T-cell (primary cell): ENCODE measurements around the gene CXCL10. TPM values are rescaled to one million over a fixed set of nuclear protein-coding genes. Genes with fewer than 3 reads are reported as not detected.
"Not testable (repeated sequence)": the region's sequence is repeated elsewhere in the genome, so short reads cannot be mapped to it uniquely, and the experiment has no call there.

ENCODE experiments used
- ATAC-seq, 4 experiments: fragments of 200-7000 bp in 3 of 4; fragments of 150-1000 bp in 1 of 4; cut with Tn5 transposase; replicated peaks in 1 of 4; 1 replicate in 3 of 4; 2 replicates in 1 of 4; pipeline ENCODE4 v1.10.0; 2021; ENCODE audit warnings: moderate library complexity in 3 of 4, mild to moderate bottlenecking in 2 of 4, moderate number of reproducible peaks in 1 of 4
- CTCF ChIA-PET, 2 donors: fragments of 300-600 bp; sonication (Branson Sonifier 250); formaldehyde crosslinking; loops; one replicate each; lab custom pipeline; 2022; ENCODE audit warnings: antibody characterized with exemption in 2 of 2; lab: Charles Lee
- POLR2A ChIA-PET, 2 donors: fragments of 300-600 bp; sonication (Branson Sonifier 250); formaldehyde crosslinking; loops; one replicate each; lab custom pipeline; 2022; ENCODE audit warnings: antibody characterized with exemption in 2 of 2; lab: Charles Lee
- DNase-seq, 35 experiments: peaks; one replicate each; pipeline versions ENCODE4 v3.0.0 to v3.0.0-alpha.2; 2013 to 2023
- H3K27ac ChIP-seq: one replicate; pipeline ENCODE4 v1.5.1; 2013; ENCODE audit warnings: low read length
- H3K27me3 ChIP-seq, 2 experiments: replicated peaks in 1 of 2; 1 replicate in 1 of 2; 2 replicates in 1 of 2; pipeline versions ENCODE4 v1.6.1 to v1.7.0; 2013; ENCODE audit warnings: low read length in 1 of 2, mixed read lengths in 1 of 2; ENCODE audit not compliant: control insufficient read depth in 2 of 2, insufficient read depth in 2 of 2; ENCODE audit errors: extremely low read depth in 1 of 2
- H3K36me3 ChIP-seq, 2 donors: 1 replicate in 1 of 2; 2 replicates in 1 of 2; pipeline versions ENCODE4 v1.6.1 to v1.7.0; 2013; ENCODE audit warnings: low read length in 1 of 2; ENCODE audit not compliant: control insufficient read depth in 2 of 2, insufficient read depth in 1 of 2; ENCODE audit errors: extremely low read depth in 1 of 2
- H3K4me1 ChIP-seq, 2 experiments: 1 replicate in 1 of 2; 2 replicates in 1 of 2; pipeline versions ENCODE4 v1.6.1 to v1.7.0; 2013; ENCODE audit warnings: low read length in 2 of 2, mixed read lengths in 1 of 2; ENCODE audit not compliant: insufficient read depth in 2 of 2, control insufficient read depth in 1 of 2; ENCODE audit errors: extremely low read depth in 1 of 2
- H3K4me3 ChIP-seq, 2 donors: 1 replicate in 1 of 2; 2 replicates in 1 of 2; pipeline versions ENCODE4 v1.5.1 to v1.7.0; 2013; ENCODE audit warnings: mild to moderate bottlenecking in 2 of 2, low read length in 1 of 2, moderate library complexity in 1 of 2; ENCODE audit not compliant: control insufficient read depth in 1 of 2; ENCODE audit errors: extremely low read depth in 1 of 2
- H3K9me3 ChIP-seq: 2 replicates; pipeline ENCODE4 v1.7.0; 2013
- H3K27ac Mint-ChIP-seq, 2 donors: one replicate each; pipeline ENCODE4 v1.8.0; 2020 to 2021; ENCODE audit warnings: mild to moderate bottlenecking in 2 of 2, mixed read lengths in 2 of 2
- H3K27me3 Mint-ChIP-seq, 2 donors: one replicate each; pipeline ENCODE4 v1.8.0; 2021 to 2022; ENCODE audit warnings: mixed read lengths in 2 of 2
- H3K36me3 Mint-ChIP-seq: one replicate; pipeline ENCODE4 v1.8.0; 2021; ENCODE audit warnings: mixed read lengths
- H3K4me1 Mint-ChIP-seq, 3 donors: one replicate each; pipeline ENCODE4 v1.8.0; 2020 to 2022; ENCODE audit warnings: mixed read lengths in 3 of 3, mild to moderate bottlenecking in 1 of 3
- H3K4me3 Mint-ChIP-seq, 3 donors: one replicate each; pipeline ENCODE4 v1.8.0; 2020 to 2022; ENCODE audit warnings: mild to moderate bottlenecking in 3 of 3, mixed read lengths in 3 of 3, moderate library complexity in 3 of 3
- H3K9me3 Mint-ChIP-seq, 3 donors: one replicate each; pipeline ENCODE4 v1.8.0; 2020 to 2022; ENCODE audit warnings: mixed read lengths in 3 of 3
- WGBS: methylation state at CpG from one replicate; pipeline ENCODE4 v1.1.5; 2013; ENCODE audit warnings: missing lambda C conversion rate; ENCODE audit not compliant: insufficient coverage; 5-methylcytosine and 5-hydroxymethylcytosine counted together
- total RNA-seq, 35 experiments: library from RNA in 6 of 35; stranded (reverse) in 6 of 35; fragments of 120-200 nt in 1 of 35; gene quantifications; one replicate each; pipeline versions ENCODE4 v1.2.1 to v1.2.4 and lab custom pipeline; 2013 to 2026

Gene CXCL10
- total RNA-seq, 5 donors from 2014 or later (not counting 1 experiment from before 2014, with no cell fraction given): not detected

DNA sequence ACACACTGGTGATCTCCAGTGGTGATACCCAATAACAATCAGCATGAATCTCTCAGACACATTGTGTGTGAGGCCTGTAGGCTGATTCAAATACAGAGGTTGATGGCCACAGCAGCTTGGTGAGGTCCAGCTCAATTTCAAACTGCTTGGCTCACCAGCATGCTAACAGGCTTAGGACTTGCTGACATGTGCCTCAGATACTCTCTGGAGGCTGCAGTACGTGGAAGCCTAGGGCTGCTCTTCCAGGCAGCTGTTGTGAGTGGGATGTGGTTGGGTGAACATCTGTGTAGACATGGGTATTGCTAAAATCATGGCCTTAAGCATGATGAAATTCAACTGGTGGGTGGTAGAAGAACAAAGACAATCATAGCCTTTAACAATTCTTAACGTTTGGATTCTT, 20.3 kb downstream of the CXCL10 start:
- H3K27me3 ChIP-seq: no peaks in the 10 kb centered on the region
- H3K9me3 ChIP-seq: no peaks in the 10 kb centered on the region
- ATAC-seq (no peak), DNase-seq (no peak)
- WGBS: no CpG with 5 or more reads among the region's 2 CpGs
- no peaks in the 10 kb centered on the region for H3K4me1 ChIP-seq
- no peak overlapping the region for H3K27ac ChIP-seq
- POLR2A ChIA-PET: no interaction called here
- no peaks in the 10 kb centered on the region for H3K36me3 ChIP-seq
- Mint-ChIP-seq H3K9me3 (no peaks in the 10 kb centered on the region), H3K4me3 (no peak overlapping the region), H3K27ac (no peak overlapping the region), H3K36me3 (no peaks in the 10 kb centered on the region), H3K4me1 (no peaks in the 10 kb centered on the region), H3K27me3 (peaks cover 4 to 10% of the 10 kb centered on the region in 2 donors)
- no peak overlapping the region for H3K4me3 ChIP-seq
- CTCF ChIA-PET: interaction anchor here in 1 of 2 donors (0.6 kb wide), 1 partner anchor 62 kb away, joined by 3 read pairs; the partner anchor contains the start of gene NAAA

DNA sequence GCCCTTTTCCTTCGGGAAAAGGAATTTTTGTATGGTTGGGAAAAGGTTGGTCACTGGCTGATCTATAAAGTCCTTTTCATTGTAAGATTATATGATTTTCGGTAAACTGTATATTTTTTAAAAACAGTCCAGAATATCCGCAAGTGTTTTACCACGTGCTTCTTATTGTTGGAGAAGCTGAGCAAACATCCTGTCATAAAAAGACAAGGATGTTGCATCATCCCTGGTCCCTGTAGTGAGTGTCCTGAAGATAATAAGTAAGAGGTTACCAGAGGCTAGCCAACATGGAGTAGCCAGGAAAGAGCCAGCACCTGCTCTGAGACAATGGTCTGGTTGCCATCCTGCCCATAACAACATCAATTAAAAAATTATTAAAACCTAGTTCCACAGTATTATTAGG, 21.1 kb downstream of the CXCL10 start:
- H3K4me3 ChIP-seq: no peak overlapping the region
- ChIA-PET CTCF (interaction anchor here in 1 of 2 donors (0.6 kb wide), 1 partner anchor 15 kb away, joined by 5 read pairs; no protein-coding TSS in a partner anchor), POLR2A (no interaction called here)
- no peaks in the 10 kb centered on the region for H3K4me1 ChIP-seq
- Mint-ChIP-seq H3K9me3 (no peaks in the 10 kb centered on the region), H3K36me3 (no peaks in the 10 kb centered on the region), H3K27ac (no peak overlapping the region), H3K4me1 (no peaks in the 10 kb centered on the region), H3K27me3 (peaks cover 4 to 10% of the 10 kb centered on the region in 2 donors), H3K4me3 (no peak overlapping the region)
- H3K27me3 ChIP-seq: no peaks in the 10 kb centered on the region
- H3K27ac ChIP-seq: no peak overlapping the region
- WGBS: 83% methylated on average over 1 of the region's 4 CpGs
- no peaks in the 10 kb centered on the region for H3K36me3 ChIP-seq
- no peaks in the 10 kb centered on the region for H3K9me3 ChIP-seq
- no peak for DNase-seq
- no peak for ATAC-seq

DNA sequence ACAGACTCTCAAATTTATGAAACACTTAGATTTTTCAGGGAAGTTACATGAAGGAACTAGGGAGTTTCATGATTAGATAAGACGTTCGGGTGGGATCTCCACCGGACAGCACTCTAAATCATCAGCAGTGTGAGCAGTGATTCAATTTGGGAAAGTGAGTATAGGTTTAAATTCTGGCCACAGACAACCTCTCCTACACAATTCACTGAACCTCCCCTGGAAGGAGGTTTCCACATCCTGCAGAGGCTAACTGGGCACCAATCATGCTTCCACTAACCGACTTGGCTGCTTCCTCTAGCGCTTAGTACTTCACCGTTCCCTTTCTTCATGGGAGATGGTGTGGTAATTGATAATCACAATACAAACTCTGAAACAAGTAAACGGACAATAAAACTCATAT, 21.6 kb downstream of the CXCL10 start:
- Histone ChIP-seq H3K9me3 (no peaks in the 10 kb centered on the region), H3K27me3 (no peaks in the 10 kb centered on the region), H3K4me1 (no peaks in the 10 kb centered on the region), H3K4me3 (no peak overlapping the region), H3K27ac (no peak overlapping the region), H3K36me3 (no peaks in the 10 kb centered on the region)
- DNase-seq (no peak), ATAC-seq (no peak)
- Mint-ChIP-seq H3K27me3 (peaks cover 4 to 10% of the 10 kb centered on the region in 2 donors), H3K9me3 (no peaks in the 10 kb centered on the region), H3K4me1 (no peaks in the 10 kb centered on the region), H3K36me3 (no peaks in the 10 kb centered on the region), H3K4me3 (no peak overlapping the region), H3K27ac (no peak overlapping the region)
- no CpG with 5 or more reads among the region's 7 CpGs for WGBS
- POLR2A ChIA-PET: no interaction called here
- CTCF ChIA-PET: no interaction called here

DNA sequence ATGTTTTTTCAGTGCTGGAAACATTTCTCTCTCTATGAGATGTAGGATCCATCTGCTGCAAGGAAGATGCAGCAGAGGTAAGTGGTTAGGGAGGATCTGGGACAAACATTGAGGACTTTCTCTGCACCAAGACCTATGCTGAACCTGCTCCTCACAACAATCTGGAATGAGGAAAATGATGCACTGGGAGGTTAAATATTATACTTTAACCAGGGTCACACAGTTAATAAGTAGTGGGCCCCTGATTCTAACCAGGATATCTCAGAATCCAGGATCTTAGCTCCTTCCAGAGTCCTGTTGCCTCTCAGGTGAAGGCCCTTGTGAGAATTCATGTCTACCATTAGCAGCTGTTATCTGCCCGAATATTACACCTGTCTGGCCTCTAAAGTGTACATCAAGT, 23.0 kb downstream of the CXCL10 start:
- peaks cover 4 to 10% of the 10 kb centered on the region in 2 donors for H3K27me3 Mint-ChIP-seq
- ATAC-seq (no peak), DNase-seq (no peak)
- Histone ChIP-seq H3K4me1 (no peaks in the 10 kb centered on the region), H3K4me3 (no peak overlapping the region), H3K27ac (no peak overlapping the region), H3K9me3 (no peaks in the 10 kb centered on the region), H3K36me3 (no peaks in the 10 kb centered on the region), H3K27me3 (no peaks in the 10 kb centered on the region)
- H3K36me3 Mint-ChIP-seq: no peaks in the 10 kb centered on the region
- WGBS: 100% methylated on average over 1 of the region's 1 CpG
- no peaks in the 10 kb centered on the region for H3K9me3 Mint-ChIP-seq
- CTCF ChIA-PET: no interaction called here
- no peak overlapping the region for H3K4me3 Mint-ChIP-seq
- no peaks in the 10 kb centered on the region for H3K4me1 Mint-ChIP-seq
- POLR2A ChIA-PET: interaction anchor here in 1 of 2 donors (0.7 kb wide), 1 partner anchor 62 kb away, joined by 3 read pairs; no protein-coding TSS in a partner anchor
- H3K27ac Mint-ChIP-seq: no peak overlapping the region

DNA sequence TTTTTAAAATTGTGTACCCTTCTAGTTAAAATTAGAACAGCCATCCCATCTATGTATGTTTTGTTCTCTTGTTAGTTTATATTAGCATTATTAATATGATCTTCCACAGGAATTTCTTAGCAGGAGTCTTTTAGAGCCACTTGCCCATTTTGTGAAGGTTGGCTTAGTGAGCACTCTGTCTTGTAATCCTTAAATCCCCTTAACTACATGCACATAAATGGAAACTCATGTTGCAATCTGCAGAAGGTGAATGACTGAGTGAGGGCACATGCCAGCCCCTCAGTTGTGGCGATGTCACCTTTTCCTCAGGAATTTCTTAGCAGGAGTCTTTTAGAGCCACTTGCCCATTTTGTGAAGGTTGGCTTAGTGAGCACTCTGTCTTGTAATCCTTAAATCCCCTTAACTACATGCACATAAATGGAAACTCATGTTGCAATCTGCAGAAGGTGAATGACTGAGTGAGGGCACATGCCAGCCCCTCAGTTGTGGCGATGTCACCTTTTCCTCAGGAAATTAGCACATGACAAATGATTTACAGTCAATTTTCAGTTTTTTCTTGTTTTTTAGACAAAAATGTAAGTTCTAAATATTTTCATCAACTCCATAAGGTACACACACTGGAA, 24.7 kb downstream of the CXCL10 start:
- H3K27ac Mint-ChIP-seq, CTCF ChIA-PET, H3K27ac ChIP-seq, H3K36me3 Mint-ChIP-seq, H3K4me3 ChIP-seq, H3K36me3 ChIP-seq, H3K9me3 ChIP-seq, H3K4me1 Mint-ChIP-seq, H3K27me3 Mint-ChIP-seq, DNase-seq, H3K4me3 Mint-ChIP-seq, ATAC-seq, POLR2A ChIA-PET, H3K9me3 Mint-ChIP-seq, H3K27me3 ChIP-seq, H3K4me1 ChIP-seq: not testable (repeated sequence)
- WGBS: no CpG with 5 or more reads among the region's 2 CpGs

DNA sequence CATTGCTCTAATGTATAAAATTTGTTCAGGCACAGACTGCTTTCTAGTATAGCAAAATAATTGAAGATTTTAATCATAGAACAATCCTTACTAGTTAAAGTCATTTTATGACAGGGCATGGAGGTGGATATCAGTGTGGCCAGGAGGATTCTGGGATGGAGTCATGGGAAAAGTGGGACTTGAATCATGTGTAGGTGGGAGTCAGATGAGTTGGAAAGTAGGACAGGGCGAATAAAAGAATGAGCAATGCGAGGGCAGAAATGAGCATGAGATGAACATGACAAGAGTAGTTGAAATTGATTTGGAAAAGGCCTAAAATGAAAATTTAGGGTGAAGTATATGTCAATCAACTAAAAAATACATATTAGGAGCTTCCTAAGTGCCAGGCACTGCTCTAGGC, 25.4 kb downstream of the CXCL10 start:
- H3K9me3 Mint-ChIP-seq: no peaks in the 10 kb centered on the region
- WGBS: no CpG with 5 or more reads among the region's 2 CpGs
- POLR2A ChIA-PET: no interaction called here

More for the DNA sequence above, 25.4 kb downstream of the CXCL10 start:
- DNase-seq: no peak
- Mint-ChIP-seq H3K27me3 (peaks cover 2 to 4% of the 10 kb centered on the region in 2 donors), H3K27ac (no peak overlapping the region), H3K36me3 (no peaks in the 10 kb centered on the region), H3K4me3 (no peak overlapping the region), H3K4me1 (no peaks in the 10 kb centered on the region)
- H3K27me3 ChIP-seq: peaks cover 0 to 2% of the 10 kb centered on the region in 2 experiments
- no peak for ATAC-seq
- no peaks in the 10 kb centered on the region for H3K36me3 ChIP-seq
- no peak overlapping the region for H3K27ac ChIP-seq
- no peak overlapping the region for H3K4me3 ChIP-seq
- no peaks in the 10 kb centered on the region for H3K4me1 ChIP-seq
- H3K9me3 ChIP-seq: no peaks in the 10 kb centered on the region
- CTCF ChIA-PET: interaction anchor here in 1 of 2 donors (1.2 kb wide), 1 partner anchor 14 kb away, joined by 3 read pairs; no protein-coding TSS in a partner anchor
